GM18873 (cell line): ENCODE data around the gene MYO1F.
"Not testable (repeated sequence)": the region's sequence is repeated elsewhere in the genome, so short reads cannot be mapped to it uniquely, and the experiment has no call there.

Source experiments
- ATAC-seq: cut with Tn5 transposase; IDR thresholded peaks from one replicate; pipeline ENCODE4 v1.9.1; 2021; ENCODE audit warnings: mild to moderate bottlenecking, moderate library complexity, moderate number of reproducible peaks; ENCODE audit not compliant: unreplicated experiment, low FRiP score

Gene MYO1F

DNA sequence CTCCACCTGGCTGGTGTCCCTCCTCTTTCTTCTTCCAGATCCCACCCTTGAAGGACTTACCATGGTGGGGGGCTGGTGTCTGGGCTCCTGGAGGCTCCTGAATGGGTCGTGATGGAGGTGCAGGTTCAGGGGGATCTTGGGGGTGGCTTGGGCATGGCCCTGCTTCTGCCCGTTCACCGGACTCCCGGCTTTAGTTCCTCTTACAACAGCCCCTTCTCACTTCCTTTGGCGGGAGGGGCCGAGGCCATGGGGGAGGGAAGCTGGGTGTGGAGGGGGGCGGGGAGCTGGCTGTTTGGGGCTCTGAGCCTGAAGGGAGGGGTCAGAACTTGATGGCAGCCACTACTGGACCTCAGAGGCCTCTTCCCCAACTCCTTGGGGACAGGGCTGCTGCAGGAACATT is at the start of gene MYO1F:
Gene MYO1F, minus strand, starts transcription at position 196 of the 400 bp plus-strand sequence. Its CDS starts 133 bp downstream, at position 63.
- no peak for ATAC-seq

DNA sequence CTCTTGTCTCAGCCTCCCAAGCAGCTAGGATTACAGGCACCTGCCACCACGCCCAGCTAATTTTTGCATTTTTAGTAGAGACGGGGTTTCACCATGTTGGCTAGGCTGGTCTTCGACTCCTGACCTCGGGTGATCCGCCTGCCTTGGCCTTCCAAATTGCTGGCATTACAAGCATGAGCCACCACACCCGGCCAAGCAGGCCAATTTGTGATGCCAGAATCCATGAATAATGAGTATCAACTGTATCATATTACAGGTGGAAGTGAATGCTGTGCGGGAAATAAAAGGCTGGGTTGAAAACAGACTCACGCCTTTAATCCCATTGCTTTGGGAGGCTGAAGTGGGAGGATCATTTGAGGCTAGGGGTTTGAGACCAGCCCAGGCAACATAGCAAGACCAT is 49.6 kb upstream of the MYO1F start:
- no peak for ATAC-seq

DNA sequence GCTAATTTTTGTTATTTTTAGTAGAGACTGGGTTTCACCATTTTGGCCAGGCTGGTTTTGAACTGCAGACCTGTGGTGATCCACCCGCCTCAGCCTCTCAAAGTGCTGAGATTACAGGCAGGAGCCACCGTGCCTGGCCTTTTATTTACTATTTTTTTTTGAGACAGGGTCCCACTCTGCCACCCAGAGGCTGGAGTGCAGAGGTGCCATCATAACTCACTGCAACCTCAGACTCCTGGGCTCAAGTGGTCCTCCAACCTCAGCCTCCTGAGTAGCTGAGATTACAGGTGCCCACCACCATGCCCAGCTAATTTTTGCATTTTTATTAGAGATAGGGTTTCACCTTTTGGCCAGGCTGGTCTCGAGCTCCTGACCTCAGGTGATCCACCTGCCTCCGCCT is 45.6 kb upstream of the MYO1F start:
- ATAC-seq, result not testable (repeated sequence)

DNA sequence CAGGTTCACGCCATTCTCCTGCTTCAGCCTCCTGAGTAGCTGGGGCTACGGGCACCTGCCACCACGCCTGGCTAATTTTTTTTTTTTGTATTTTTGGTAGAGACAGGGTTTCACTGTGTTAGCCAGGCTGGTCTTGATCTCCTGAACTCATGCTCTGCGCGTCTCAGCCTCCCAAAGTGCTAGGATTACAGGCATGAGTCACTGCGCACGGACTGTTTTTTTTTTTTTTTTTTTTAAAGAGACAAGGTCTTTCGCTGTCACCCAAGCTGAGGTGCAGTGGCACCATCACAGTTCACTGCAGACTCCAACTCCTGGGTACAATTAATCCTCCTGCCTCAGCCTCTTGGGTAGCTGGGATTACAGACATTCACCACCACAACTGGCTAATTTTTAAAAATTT is 41.5 kb upstream of the MYO1F start:
- no peak for ATAC-seq

DNA sequence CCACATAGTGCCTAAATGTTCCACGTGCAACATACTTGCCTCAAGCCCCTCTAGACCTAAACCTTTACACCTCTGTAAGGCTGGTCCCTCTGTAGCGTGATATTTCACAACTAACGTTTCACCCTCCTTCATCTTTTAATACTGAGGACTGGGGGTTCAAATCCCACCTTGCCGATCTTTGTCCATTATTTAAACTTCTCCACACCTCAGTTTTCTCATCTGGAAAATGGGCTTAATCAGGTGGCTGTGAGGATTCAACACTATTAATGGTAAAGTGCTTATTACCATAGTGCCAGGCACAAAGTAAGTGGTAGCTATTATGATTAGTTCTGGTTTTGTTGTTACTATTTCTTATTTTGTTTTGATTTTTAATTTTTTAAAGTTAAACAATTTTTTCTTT is 40.7 kb upstream of the MYO1F start:
- ATAC-seq, result no peak

DNA sequence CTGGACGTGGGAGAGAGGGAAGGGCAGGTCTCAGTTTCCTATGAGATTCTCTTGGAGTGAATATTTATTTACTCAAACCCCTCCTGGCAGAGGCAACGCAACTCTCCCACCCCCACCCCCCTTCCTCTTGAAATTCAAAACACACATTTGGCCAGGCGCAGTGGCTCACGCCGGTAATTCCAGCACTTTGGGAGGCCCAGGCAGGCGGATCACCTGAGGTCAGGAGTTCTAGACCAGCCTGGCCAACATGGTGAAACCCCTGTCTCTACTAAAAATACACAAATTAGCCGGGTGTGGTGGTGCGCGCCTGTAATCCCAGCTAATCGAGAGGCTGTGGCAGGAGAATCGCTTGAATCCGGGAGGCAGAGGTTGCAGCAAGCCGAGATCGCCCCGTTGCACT is 40.1 kb upstream of the MYO1F start:
- not testable (repeated sequence) for ATAC-seq

DNA sequence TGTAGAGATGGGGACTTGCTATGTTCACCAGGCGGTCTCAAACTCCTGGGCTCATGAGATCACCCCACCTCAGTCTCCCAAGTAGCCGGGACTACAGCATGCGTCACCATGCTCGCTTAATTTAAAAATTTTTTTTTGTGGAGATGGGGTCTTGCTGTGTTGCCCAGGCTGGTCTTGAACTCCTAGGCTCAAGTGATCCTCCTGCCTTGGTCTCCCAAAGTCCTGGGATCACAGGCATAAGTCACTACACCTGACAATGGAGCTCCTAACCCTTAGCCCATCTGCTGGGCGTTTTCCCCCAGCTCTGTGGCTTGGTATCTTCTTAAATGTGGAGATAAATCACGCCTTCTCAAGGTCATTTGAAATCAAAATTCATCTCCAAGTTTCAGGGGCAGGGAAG is 39.6 kb upstream of the MYO1F start:
- ATAC-seq, result no peak

DNA sequence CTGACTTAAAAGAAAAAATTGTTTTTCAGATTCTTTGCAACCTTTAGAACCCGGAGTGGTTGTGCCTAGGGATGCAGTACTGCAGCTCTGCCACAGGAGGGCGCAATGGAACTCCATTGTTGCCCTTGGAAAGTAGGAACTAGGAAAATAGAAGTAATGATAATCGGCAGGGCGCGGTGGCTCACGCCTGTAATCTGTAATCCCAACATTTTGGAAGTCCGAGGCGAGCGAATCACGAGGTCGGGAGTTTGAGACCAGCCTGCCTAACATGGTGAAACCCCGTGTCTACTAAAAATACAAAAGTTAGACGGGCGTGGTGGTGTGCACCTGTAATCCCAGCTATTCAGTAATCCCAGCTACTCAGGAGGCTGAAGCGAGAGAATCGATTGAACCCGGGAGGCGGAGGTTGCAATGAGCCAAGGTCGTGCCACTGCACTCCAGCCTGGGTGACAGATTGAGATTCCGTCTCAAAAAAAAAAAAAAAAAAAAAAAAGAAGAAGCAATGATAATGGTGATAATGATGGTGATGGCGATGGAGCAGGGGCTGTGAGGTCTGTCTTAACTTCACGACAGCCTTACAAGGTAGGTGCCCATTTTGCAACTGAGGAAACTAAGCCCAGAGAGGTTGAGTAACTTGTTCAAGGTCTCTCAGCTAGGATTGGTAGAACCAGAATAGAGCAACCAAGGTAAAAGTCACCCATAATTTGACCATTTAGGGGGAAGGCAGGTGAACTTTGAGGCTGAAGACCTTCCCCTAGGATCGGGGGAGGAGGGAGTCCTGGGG is 38.8 kb upstream of the MYO1F start:
- ATAC-seq, result no peak

DNA sequence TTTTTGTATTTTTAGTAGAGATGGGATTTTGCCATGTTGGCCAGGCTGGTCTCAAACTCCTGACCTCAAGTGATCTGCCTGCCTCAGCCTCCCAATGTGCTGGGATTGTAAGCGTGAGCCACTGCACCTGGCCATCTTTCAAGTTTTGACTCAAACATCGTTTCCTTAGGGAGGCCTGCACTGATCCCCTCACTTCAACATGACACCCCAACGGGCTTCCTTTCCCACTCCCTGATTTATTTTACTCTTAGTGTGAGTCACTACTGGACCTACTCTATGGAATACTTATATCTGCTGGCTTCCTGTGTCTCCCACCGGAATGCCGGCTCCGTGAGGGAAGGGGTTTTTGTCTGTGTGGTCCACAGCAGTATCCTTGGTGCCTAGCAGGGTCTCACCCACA is 37.8 kb upstream of the MYO1F start:
- ATAC-seq, result no peak

DNA sequence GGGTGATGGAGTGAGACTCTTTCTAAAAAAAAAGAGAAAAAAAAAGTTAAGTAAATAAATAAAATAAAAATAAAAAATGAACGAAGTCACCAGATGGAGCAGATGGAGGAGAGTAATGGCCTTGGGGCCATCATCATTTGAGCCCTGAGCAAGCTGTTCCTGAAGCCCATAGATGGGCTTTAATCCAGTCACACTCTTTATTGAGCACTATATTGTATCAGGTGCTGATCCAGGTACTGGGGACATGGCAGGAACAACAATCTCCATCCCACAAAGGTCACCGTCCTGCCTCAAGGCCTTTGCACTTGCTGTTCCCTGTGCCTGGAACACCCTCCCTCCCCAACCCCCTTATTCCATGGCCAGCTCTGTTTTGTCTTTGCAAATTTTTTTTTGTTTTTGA is 37.2 kb upstream of the MYO1F start:
- no peak for ATAC-seq

DNA sequence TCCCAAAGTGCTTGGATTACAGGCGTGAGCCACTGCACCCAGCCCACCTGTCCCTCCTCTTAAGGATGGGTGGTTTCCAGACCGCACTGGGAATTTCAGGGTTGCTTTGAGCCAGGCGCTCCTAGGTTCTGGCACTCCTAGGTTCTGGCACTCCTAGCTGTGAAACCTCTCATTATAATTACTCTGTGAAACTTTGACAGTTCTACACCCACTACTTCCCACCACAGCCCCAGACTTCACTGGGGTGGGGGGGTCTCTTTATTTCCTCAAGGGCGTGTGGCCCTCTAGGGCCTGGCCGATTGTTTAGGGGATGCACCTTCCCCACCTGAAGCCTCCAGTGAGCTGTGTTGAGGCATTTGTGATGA is 35.5 kb upstream of the MYO1F start:
- no peak for ATAC-seq

DNA sequence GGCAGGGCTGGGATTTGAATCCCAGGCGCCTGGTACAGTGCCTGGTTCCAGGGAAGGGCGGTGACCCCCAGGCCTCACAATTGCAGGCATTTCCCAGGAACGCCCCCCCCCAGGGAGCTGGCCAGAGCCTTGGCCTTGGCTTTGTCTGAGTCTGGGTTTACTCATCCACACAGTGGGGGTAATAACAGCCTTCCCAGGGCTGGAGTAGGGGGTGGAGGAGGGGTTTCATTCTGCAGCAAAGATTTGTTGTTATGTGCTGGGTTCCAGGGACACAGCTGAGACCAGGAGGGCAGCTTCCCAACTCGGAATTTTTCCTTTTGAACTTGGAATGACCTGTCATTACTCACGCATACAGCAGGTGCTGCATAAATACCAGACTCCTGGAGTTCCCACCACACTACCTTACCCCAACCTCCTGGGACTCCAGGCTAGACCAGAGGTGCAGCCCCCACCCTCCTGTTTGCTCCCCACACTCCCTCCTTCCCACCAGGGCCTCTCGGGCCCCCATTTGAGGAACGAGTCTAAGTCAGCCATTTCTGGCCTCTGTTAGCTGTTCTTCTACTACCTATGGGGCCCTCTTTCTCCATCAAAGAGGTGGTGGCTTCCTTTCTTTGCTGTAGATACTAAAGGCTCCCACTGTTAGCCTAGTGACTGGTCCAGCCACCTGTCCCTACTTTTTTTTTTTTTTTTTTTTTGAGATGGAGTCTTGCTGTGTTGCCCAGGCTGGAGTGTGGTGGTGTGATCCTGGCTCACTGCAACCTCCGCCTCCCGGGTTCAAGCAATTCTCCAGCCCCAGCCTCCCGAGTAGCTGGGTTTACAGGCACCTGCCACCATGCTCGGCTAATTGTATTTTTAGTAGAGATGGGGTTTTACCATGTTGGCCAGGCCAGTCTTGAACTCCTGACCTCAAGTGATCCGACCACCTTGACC is 34.9 kb upstream of the MYO1F start:
- ATAC-seq, result no peak

DNA sequence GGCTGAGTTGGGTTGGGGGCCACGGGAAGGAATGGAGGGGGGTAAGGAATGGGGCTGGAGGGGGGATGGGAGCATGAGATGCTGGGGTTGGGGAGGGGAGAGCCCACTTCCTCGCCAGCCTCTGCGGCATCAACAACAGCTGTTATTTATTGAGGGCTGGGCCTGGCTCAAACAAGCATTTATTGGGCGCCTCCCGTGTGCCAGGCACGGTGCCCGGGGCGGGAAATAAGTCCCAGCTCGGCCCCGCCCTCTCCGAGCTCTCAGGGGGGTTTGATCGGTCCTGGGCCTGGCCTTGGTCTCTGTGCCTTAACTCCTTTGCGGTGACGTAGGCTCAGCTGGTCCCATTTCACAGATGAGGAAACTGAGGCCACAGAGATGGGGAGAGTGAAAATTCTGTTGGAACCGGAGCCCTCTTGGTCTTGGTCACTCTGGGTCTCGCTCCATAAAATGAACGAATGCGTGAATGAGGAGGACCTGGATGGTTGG is 34.2 kb upstream of the MYO1F start:
- no peak for ATAC-seq

DNA sequence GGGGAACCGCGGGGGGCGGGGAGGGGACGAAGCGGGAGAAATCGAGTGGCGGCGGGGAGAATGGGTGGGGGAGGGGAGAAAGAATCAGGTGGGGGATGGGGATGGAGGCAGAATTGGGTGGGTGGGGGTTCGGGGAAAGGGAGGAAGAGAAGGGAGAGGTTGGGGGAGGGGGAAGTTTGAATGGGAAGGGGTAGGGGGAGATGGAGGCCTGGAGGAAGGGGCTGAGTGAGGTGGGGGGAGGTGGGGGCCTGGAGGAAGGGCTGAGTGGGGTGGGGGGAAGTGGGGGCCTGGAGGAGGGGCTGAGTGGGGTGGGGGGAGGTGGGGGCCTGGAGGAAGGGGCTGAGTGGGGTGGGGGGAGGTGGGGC is 33.7 kb upstream of the MYO1F start:
- ATAC-seq, result no peak

DNA sequence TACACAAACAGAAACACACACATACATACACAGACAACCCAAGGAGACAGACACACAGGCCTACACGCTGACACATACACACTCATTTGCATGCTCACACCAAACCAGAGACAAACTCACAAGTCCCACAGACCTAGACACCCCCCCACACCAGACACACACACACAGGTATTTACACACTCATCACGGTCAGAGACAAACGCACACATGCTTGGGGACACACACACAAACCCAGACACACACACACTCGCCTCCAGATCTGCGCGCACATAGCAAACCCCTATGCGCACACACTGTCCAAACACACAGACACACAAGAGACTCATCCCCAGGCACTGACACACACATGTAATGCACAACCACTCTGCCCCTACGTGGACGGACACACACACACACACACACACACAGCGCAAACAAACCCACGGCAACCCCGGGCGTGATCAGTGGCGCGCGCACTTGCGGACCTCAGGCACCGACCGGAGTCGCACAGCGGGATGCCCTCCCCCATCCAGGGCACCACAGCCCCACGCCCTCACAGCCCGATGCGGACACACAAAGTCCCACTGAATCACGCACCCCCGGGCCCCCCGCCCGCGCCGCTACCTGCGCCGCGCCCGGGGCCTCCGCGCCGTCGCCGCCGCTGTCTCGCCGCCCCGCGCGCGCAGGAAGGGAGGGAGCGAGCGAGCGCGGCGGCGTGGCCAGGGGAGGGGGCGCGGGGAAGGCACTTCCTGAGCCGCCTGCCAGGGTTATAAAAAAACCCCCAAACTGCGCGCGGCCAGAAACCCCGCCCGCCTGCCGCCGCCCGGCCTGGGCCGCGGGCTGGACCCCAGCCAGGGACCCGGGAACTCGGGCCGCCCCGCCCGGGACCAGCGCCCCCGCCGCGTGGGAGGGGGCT is 33.0 kb upstream of the MYO1F start, which contains the start of gene ADAMTS10:
Gene ADAMTS10, minus strand, starts transcription at position 675 of the 895 bp plus-strand sequence. CDS start 5,005 bp downstream, outside the sequence.
- no peak for ATAC-seq

DNA sequence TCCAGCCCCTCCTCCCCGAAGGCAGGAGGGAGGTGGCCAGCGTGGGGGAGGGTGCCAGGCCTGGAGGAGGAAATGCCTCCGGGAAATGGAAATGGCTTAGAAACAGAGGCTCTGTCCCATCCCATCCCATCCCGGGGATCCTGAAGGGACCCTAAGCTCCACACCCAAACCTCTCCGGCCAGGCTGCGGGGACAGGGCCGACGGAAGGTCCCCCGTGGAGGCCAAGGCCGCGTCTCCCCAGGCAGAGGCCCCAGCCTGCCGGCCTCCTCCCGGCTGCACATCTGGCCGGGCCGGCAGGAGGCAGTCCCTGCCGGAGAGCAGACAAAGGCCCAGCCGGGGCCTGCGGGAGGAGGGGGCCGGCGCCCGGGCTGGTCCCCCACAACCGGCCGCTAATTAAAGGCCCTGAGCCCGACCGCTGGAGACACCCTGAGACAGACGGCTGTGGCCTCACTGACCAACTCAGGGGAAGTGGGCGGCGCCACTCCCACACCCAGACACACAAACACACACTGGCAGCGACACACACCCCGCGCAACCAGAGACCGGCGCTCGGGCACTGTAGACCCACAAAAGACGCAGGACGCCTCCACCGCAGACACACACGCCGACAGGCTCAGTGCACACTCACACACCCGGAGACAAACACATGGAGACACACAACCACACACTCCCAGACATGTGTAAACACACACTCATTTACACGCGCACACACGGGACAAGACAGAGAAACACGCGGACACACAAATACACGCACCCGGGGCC is 32.2 kb upstream of the MYO1F start:
- no peak for ATAC-seq

DNA sequence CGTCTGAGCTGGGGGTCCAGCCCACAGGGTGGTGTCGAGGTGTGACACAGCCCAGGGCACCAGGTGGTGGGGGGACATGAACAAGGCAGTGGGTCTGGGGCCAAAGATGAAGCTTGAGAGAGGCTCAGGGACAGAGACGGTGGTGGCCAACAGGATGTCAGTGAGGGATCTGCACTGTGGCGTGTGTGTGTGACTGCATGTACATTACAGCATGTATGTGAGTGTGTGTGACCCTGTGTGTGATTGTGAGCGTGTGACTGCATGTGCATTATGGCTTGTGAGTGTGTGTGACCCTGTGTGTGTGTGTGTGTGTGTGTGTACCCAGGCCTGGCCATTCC is 31.7 kb upstream of the MYO1F start:
- ATAC-seq, result no peak

DNA sequence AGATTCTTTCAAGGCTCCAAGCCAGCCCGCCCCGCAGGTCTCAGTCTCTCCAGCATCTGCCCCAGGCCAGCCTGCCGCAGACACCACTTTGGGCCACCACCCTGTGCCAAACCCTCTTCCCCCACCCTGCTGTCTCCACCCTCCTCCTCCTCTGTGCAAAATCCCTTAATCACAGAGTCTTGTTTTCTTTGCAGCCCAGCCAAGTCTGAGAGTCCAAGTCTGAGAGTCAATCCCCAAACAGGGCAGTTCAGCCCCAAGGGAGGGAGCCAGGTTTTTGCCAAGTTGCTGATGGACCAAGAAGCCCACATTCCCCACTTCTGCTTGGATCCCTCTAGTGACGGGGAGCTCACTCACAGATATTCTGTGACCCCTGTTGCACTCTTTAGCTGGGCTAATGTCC is 30.1 kb upstream of the MYO1F start:
- ATAC-seq, result no peak

DNA sequence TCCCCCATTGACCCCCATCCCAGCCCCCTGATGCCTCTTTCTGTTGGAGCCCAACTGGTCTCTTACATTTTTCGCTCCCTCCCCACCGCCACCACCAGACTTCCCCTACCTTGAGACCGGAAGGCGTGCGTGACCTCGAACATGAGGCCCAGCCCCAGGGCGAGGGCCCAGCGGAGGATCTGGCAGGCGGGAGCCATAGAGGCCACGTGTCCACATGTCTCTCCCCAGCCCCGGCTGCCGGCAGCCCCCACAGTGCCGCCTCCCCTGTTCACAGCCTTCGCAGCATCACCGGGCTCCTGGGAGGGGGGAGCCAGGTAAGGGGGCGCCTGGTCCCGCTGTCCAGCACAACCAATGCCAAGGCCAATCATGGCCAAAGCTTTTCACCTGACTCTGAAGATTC is 28.3 kb upstream of the MYO1F start:
- no peak for ATAC-seq

DNA sequence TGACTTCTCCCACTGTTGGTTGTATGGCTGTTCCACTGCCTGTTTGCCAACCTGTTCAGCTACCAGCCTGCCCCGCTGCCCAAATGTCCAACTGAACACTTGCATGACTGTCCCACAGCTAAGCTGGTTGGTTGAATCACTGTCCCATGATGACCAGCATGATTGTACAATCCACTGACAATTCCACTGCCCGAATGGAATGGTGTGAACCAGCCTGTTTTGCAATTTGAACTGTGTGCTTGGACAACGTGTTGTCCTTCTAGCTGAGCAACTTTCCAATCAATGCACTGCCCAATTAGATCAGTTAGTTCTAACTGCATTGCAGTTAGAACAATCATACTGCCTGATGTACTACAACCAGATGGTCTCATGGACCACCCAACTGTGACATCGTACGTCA is 24.6 kb upstream of the MYO1F start:
- ATAC-seq, result no peak
